Endothelial cell of umbilical vein (primary cell): Measurements from ENCODE around the gene TRPT1. TPM values are rescaled to one million over a fixed set of nuclear protein-coding genes. Genes with fewer than 3 reads are reported as not detected.

ENCODE experiments used
- BruUV-seq: library from RNA; stranded (reverse); fragments of 400-500 nt; replicated peaks from 2 replicates; lab custom pipeline; 2021; lab: Mats Ljungman, UMichigan
- CTCF ChIA-PET: fragments of 300-600, 350-600 bp; sonication (Branson Sonifier 250); formaldehyde crosslinking; loops from one replicate; lab custom pipeline; 2021; ENCODE audit warnings: antibody characterized with exemption, inconsistent platforms; lab: Charles Lee
- POLR2A ChIA-PET: fragments of 300-600, 350-600 bp; sonication (Branson Sonifier 250); formaldehyde crosslinking; loops from one replicate; lab custom pipeline; 2021; ENCODE audit warnings: antibody characterized with exemption, inconsistent platforms; lab: Charles Lee
- DNase-seq: peaks from one replicate; pipeline ENCODE4 v3.0.0-alpha.2; 2011; ENCODE audit warnings: low read depth, low spot score
- FAIRE-seq: peaks from 2 replicates; lab custom pipeline; 2011; peaks lifted over from hg19 to GRCh38; lab: Jason Lieb, UNC
- H2AFZ ChIP-seq: 2 replicates; pipeline ENCODE4 v1.6.0; 2012; ENCODE audit warnings: low read depth, low read length, control low read depth, inconsistent platforms
- H3K27ac ChIP-seq: 2 replicates; pipeline ENCODE4 v1.5.1; 2011; ENCODE audit warnings: low read depth, mild to moderate bottlenecking, control low read depth, low read length, moderate library complexity; ENCODE audit not compliant: insufficient read depth
- H3K27me3 ChIP-seq, 2 experiments: 2 replicates each; pipeline versions ENCODE4 v1.6.0 to v1.6.1; 2011; ENCODE audit warnings: low read length in 2 of 2, mixed read lengths in 1 of 2; ENCODE audit not compliant: control insufficient read depth in 2 of 2, insufficient read depth in 2 of 2
- H3K36me3 ChIP-seq, 2 experiments: 2 replicates in 1 of 2; 3 replicates in 1 of 2; pipeline ENCODE4 v1.5.1; 2011; ENCODE audit warnings: low read length in 2 of 2, mild to moderate bottlenecking in 1 of 2, moderate library complexity in 1 of 2; ENCODE audit not compliant: control insufficient read depth in 2 of 2, insufficient read depth in 2 of 2; ENCODE audit errors: extremely low read depth in 1 of 2
- H3K4me1 ChIP-seq: 3 replicates; pipeline ENCODE4 v1.5.1; 2011; ENCODE audit warnings: mild to moderate bottlenecking, low read length; ENCODE audit not compliant: control insufficient read depth, insufficient read depth; ENCODE audit errors: extremely low read depth
- H3K4me2 ChIP-seq: 2 replicates; pipeline ENCODE4 v1.6.1; 2011; ENCODE audit warnings: low read length, control low read depth, mixed read lengths; ENCODE audit not compliant: insufficient read depth
- H3K4me3 ChIP-seq, 3 experiments: fragments of 200-600 bp in 1 of 3; sonication (generic), shearing (Covaris generic) in 1 of 3; replicated peaks in 1 of 3; 2 replicates each; pipeline ENCODE4 v1.5.1; 2011 to 2016; ENCODE audit warnings: control low read depth in 3 of 3, low read length in 3 of 3, mild to moderate bottlenecking in 2 of 3, inconsistent platforms in 1 of 3, low read depth in 1 of 3, moderate library complexity in 1 of 3; ENCODE audit not compliant: insufficient read depth in 1 of 3
- H3K79me2 ChIP-seq: 2 replicates; pipeline ENCODE4 v1.6.0; 2012; ENCODE audit warnings: low read length, inconsistent platforms; ENCODE audit not compliant: control insufficient read depth, insufficient read depth
- H3K9ac ChIP-seq: replicated peaks from 2 replicates; pipeline ENCODE3; 2011; ENCODE audit warnings: low read length, control low read depth; ENCODE audit not compliant: insufficient read depth; ENCODE audit errors: extremely low read depth
- H3K9me1 ChIP-seq: replicated peaks from 3 replicates; pipeline ENCODE4 v1.6.0; 2011; ENCODE audit warnings: mild to moderate bottlenecking, low read length; ENCODE audit not compliant: control insufficient read depth, insufficient read depth; ENCODE audit errors: extremely low read depth
- H3K9me3 ChIP-seq: replicated peaks from 2 replicates; pipeline ENCODE4 v1.5.1; 2012; ENCODE audit warnings: low read length, inconsistent platforms; ENCODE audit not compliant: control insufficient read depth, insufficient read depth
- H4K20me1 ChIP-seq: replicated peaks from 2 replicates; pipeline ENCODE3; 2011; ENCODE audit warnings: mild to moderate bottlenecking, low read length; ENCODE audit not compliant: control insufficient read depth, insufficient read depth; ENCODE audit errors: extremely low read depth
- EZH2 ChIP-seq: IDR thresholded peaks from 2 replicates; pipeline ENCODE4 v1.6.1; 2012; ENCODE audit warnings: borderline replicate concordance, low read depth, mild to moderate bottlenecking, moderate library complexity, low read length, inconsistent platforms; ENCODE audit not compliant: severe bottlenecking
- FOS ChIP-seq: IDR thresholded peaks from 2 replicates; pipeline ENCODE4 v1.6.1; 2011; ENCODE audit warnings: mild to moderate bottlenecking, low read length, moderate library complexity, borderline replicate concordance; ENCODE audit not compliant: insufficient read depth
- GATA2 ChIP-seq: IDR thresholded peaks from 2 replicates; pipeline ENCODE4 v1.7.0; 2011; ENCODE audit warnings: low read depth, mild to moderate bottlenecking, moderate library complexity, mixed read lengths, low read length; ENCODE audit not compliant: insufficient read length, insufficient read depth
- JUN ChIP-seq: IDR thresholded peaks from 2 replicates; pipeline ENCODE4 v1.6.1; 2011; ENCODE audit warnings: borderline replicate concordance, low read depth; ENCODE audit not compliant: insufficient read length, insufficient read depth
- MYC ChIP-seq: IDR thresholded peaks from one replicate; pipeline ENCODE4 v1.6.1; 2011; ENCODE audit warnings: mild to moderate bottlenecking, low read depth, low read length
- POLR2A ChIP-seq: IDR thresholded peaks from 2 replicates; pipeline ENCODE4 v1.6.1; 2012; ENCODE audit warnings: low read depth, mild to moderate bottlenecking, control low read depth, low read length
- POLR2AphosphoS5 ChIP-seq: IDR thresholded peaks from 2 replicates; pipeline ENCODE4 v1.6.1; 2012; ENCODE audit warnings: low read depth, mild to moderate bottlenecking, control low read depth, low read length, moderate library complexity; ENCODE audit not compliant: insufficient read depth
- dilution Hi-C: fragments of 300-500 bp; cut with MboI; formaldehyde crosslinking; loops from one replicate; pipeline ENCODE4 v1.15.0; 2019; ENCODE audit warnings: low sequenced_read_pairs; ENCODE audit not compliant: extremely low pct_ligation_motif_present
- intact Hi-C: fragments of 100-400 bp; cut with micrococcal nuclease; formaldehyde crosslinking; loops from one replicate; pipeline ENCODE4 v1.10.0; 2022
- polyA plus RNA-seq, 4 experiments: library from polyadenylated mRNA; depleted of rRNA in 3 of 4; stranded (reverse) in 3 of 4; unstranded in 1 of 4; fragments of >200 nt; gene quantifications; 2 replicates each; pipeline versions ENCODE4 v1.2.1 to v1.2.3, GENCODE V29; 2011 to 2012; ENCODE audit warnings: missing spikeins in 1 of 4
- total RNA-seq: library from RNA; stranded (reverse); gene quantifications from 2 replicates; pipeline ENCODE4 v1.2.3, GENCODE V29; 2021
- TF ChIP-seq, protein P1 (sequence below): IDR thresholded peaks from 2 replicates; pipeline ENCODE4 v1.6.1; 2011; ENCODE audit not compliant: insufficient read depth, insufficient read length
- TF ChIP-seq, protein P2 (sequence below), 2 donors: IDR thresholded peaks; 1 replicate in 1 of 2; 2 replicates in 1 of 2; pipeline ENCODE4 v1.5.1; 2011; ENCODE audit warnings: low read length in 2 of 2, mild to moderate bottlenecking in 2 of 2, moderate library complexity in 2 of 2, control low read depth in 1 of 2, inconsistent platforms in 1 of 2, low read depth in 1 of 2; ENCODE audit not compliant: insufficient read depth in 1 of 2; ENCODE audit errors: extremely low read depth in 1 of 2

TRPT1 gene
- total and polyA plus RNA-seq, 2 donors (not counting 3 experiments of a cell fraction or from before 2014, with no cell fraction given), result 26.2 to 56.6 TPM

DNA sequence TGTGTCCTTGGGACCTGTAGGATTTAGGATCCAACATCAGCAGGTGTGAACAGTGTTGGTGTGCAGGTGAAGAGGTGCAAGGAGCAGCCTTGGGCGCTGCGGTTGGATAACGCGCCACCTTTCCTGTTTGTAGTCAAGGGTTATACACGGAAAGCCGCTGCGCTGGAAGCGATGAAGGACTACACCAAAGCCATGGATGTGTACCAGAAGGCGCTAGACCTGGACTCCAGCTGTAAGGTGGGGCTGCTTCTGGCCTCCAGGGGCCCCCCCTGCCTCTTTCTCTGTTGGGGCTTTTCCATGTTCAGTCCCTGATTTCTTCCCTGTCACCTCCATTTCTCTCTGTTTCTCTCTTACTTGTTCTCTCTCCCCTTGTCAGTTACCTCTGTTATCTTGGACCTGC is 23.0 kb downstream of the TRPT1 start:
- Histone ChIP-seq H2AFZ (no peak overlapping the region), H3K36me3 (peaks cover 14 to 35% of the 10 kb centered on the region in 2 experiments)
- dilution Hi-C loops, result no loop called here

DNA sequence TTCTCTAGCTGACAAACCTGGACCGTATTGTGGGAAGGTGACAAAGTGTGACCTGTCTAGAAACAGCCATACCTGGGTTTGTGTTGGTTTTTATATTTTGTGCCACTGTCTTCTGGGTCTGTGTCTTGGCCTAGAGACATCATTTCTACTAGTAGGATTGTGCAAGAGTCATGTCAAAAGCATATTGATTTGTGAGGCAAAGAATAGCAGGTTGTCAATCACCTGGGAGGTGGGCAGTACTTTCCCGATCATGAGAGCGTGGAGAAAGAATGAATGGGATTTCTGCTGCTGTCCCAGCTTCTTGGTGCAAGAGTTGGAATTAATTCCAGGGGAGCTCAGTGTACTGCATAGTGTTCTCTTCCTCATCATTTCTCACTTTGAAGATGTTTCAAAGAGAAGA is 24.4 kb downstream of the TRPT1 start:
- Histone ChIP-seq H3K27me3 (no peaks in the 10 kb centered on the region), H3K9ac (no peak overlapping the region), H3K9me1 (no peaks in the 10 kb centered on the region), H3K36me3 (peaks cover 26 to 47% of the 10 kb centered on the region in 2 experiments), H3K27ac (no peak overlapping the region), H4K20me1 (no peaks in the 10 kb centered on the region), H3K4me2 (no peak overlapping the region), H3K79me2 (no peaks in the 10 kb centered on the region), H3K4me1 (peaks cover 10% of the 10 kb centered on the region), H3K4me3 (no peak overlapping the region), H3K9me3 (no peaks in the 10 kb centered on the region), H2AFZ (no peak overlapping the region)
- DNase-seq (no peak), FAIRE-seq (peak; percentile 46)
- TF ChIP-seq FOS, result no peak
- no peak for TF ChIP-seq EZH2
- no peak for TF ChIP-seq GATA2
- TF ChIP-seq, protein P1, sequence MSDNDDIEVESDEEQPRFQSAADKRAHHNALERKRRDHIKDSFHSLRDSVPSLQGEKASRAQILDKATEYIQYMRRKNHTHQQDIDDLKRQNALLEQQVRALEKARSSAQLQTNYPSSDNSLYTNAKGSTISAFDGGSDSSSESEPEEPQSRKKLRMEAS, result no peak
- TF ChIP-seq, protein P2, sequence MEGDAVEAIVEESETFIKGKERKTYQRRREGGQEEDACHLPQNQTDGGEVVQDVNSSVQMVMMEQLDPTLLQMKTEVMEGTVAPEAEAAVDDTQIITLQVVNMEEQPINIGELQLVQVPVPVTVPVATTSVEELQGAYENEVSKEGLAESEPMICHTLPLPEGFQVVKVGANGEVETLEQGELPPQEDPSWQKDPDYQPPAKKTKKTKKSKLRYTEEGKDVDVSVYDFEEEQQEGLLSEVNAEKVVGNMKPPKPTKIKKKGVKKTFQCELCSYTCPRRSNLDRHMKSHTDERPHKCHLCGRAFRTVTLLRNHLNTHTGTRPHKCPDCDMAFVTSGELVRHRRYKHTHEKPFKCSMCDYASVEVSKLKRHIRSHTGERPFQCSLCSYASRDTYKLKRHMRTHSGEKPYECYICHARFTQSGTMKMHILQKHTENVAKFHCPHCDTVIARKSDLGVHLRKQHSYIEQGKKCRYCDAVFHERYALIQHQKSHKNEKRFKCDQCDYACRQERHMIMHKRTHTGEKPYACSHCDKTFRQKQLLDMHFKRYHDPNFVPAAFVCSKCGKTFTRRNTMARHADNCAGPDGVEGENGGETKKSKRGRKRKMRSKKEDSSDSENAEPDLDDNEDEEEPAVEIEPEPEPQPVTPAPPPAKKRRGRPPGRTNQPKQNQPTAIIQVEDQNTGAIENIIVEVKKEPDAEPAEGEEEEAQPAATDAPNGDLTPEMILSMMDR (IDR thresholded peaks at IDR 0.05; ENCODE audit: extremely low read depth in 1 of 2, insufficient read depth in 1 of 2, low read depth in 1 of 2, low read length in 2 of 2), result no peak
- no peak for TF ChIP-seq JUN
- no peak for TF ChIP-seq POLR2A
- TF ChIP-seq MYC, result no peak
- TF ChIP-seq POLR2AphosphoS5, result no peak
- dilution Hi-C loops, result no loop called here
- POLR2A ChIA-PET, result interaction anchor here (0.6 kb wide), 1 partner anchor 16 kb away, joined by 4 read pairs; the partner anchor contains the start of gene STIP1
- BruUV-seq, result no TSS peak
- intact Hi-C loops, result no loop called here
- CTCF ChIA-PET, result interaction anchor here (0.6 to 11.5 kb wide), 3 partner anchors 20 to 102 kb away, joined by 3 to 413 read pairs (median 4); partner anchors contain the start of genes CATSPERZ and ESRRA

More for the DNA sequence above, 23.0 kb downstream of the TRPT1 start:
- Histone ChIP-seq H3K27me3 (no peaks in the 10 kb centered on the region), H3K27ac (no peak overlapping the region), H3K4me1 (peaks cover 24% of the 10 kb centered on the region), H3K4me2 (no peak overlapping the region), H3K79me2 (no peaks in the 10 kb centered on the region), H3K9ac (no peak overlapping the region), H4K20me1 (no peaks in the 10 kb centered on the region), H3K9me3 (no peaks in the 10 kb centered on the region), H3K4me3 (no peak overlapping the region), H3K9me1 (no peaks in the 10 kb centered on the region)
- ChIA-PET POLR2A (no interaction called here), CTCF (interaction anchor here (1.4 to 11.5 kb wide), 5 partner anchors 10 to 100 kb away, joined by 4 to 413 read pairs (median 27); partner anchors contain the start of genes CATSPERZ, ESRRA, PLCB3 and STIP1)
- TF ChIP-seq MYC (no peak), GATA2 (no peak), EZH2 (no peak), FOS (no peak)
- FAIRE-seq (no peak), DNase-seq (no peak)
- intact Hi-C loops, result no loop called here
- BruUV-seq, result no TSS peak
